Hematopoietic multipotent progenitor cell treated with erythropoietin and hydrocortisone succinate and interleukin-3 and kit ligand, for 6 days (in vitro differentiated cells): ENCODE data around the gene SCIMP.
"Not testable (repeated sequence)": the region's sequence is repeated elsewhere in the genome, so short reads cannot be mapped to it uniquely, and the experiment has no call there.

Experiments used
- DNase-seq: peaks from one replicate; pipeline ENCODE4 v3.0.0-alpha.2; 2015

The SCIMP gene

GRCh38 chr17:5183410-5183793, 51.3 kb downstream of the SCIMP start:
- DNase-seq, result no peak

- no peak for DNase-seq
Measured at GRCh38 chr17:5182597-5183409, 51.9 kb downstream of the SCIMP start.

- no peak for DNase-seq
Measured at GRCh38 chr17:5181509-5182305, 53.0 kb downstream of the SCIMP start.

- DNase-seq, result no peak
Measured at GRCh38 chr17:5179003-5179402, 55.7 kb downstream of the SCIMP start.

- DNase-seq, result not testable (repeated sequence)
Measured at GRCh38 chr17:5175027-5175426, 59.6 kb downstream of the SCIMP start.

- DNase-seq, result not testable (repeated sequence)
Measured at GRCh38 chr17:5165791-5166564, 68.7 kb downstream of the SCIMP start.

- no peak for DNase-seq
Measured at GRCh38 chr17:5164436-5164835, 70.2 kb downstream of the SCIMP start.

GRCh38 chr17:5161793-5162192, 72.9 kb downstream of the SCIMP start:
- not testable (repeated sequence) for DNase-seq

GRCh38 chr17:5160702-5161101, 74.0 kb downstream of the SCIMP start:
- not testable (repeated sequence) for DNase-seq
